HEK293 (cell line): ENCODE measurements around the gene RIN1.

Experiments
- CTCF ChIA-PET: fragments of 350-600 bp; formaldehyde crosslinking; extraction: SDS; loops from one replicate; lab custom pipeline; 2021; ENCODE audit warnings: antibody characterized with exemption; lab: Yijun Ruan, JAX
- POLR2A ChIA-PET: fragments of 300-600 bp; formaldehyde crosslinking; extraction: SDS; loops from one replicate; lab custom pipeline; 2020; ENCODE audit warnings: antibody characterized with exemption, inconsistent platforms; lab: Yijun Ruan, JAX
- H3K27ac ChIP-seq: fragments of 200-500 bp; sonication (Bioruptor generic); 2 replicates; pipeline ENCODE4 v1.5.1; 2014; ENCODE audit warnings: low read depth, low read length, control low read depth, inconsistent platforms; ENCODE audit errors: extremely low read depth
- H3K36me3 ChIP-seq, 2 experiments: fragments of 200-500 bp in 1 of 2; sonication (Bioruptor generic) in 1 of 2; 1 replicate in 1 of 2; 2 replicates in 1 of 2; pipeline ENCODE4 v1.5.1; 2014 to 2017; ENCODE audit warnings: inconsistent platforms in 2 of 2, low read length in 2 of 2; ENCODE audit not compliant: control insufficient read depth in 2 of 2, insufficient read depth in 1 of 2
- H3K4me1 ChIP-seq: fragments of 200-500 bp; sonication (Bioruptor generic); 2 replicates; pipeline ENCODE4 v1.5.1; 2014; ENCODE audit warnings: mild to moderate bottlenecking, low read length, inconsistent platforms; ENCODE audit not compliant: control insufficient read depth, insufficient read depth
- H3K4me3 ChIP-seq: 2 replicates; pipeline ENCODE4 v1.5.1; 2011; ENCODE audit warnings: low read depth, mild to moderate bottlenecking, control low read depth, low read length, moderate library complexity
- H3K9me3 ChIP-seq: fragments of 200-500 bp; sonication (Bioruptor generic); 2 replicates; pipeline ENCODE4 v1.5.1; 2014; ENCODE audit warnings: low read depth, low read length, inconsistent platforms; ENCODE audit not compliant: control insufficient read depth, insufficient read depth
- GLIS2 ChIP-seq: fragments of 450-650 bp; formaldehyde crosslinking; IDR thresholded peaks from 2 replicates; pipeline ENCODE4 v1.5.1; 2016; ENCODE audit warnings: missing biosample characterization, missing genetic modification characterization
- HIC1 ChIP-seq: fragments of 450-650 bp; formaldehyde crosslinking; IDR thresholded peaks from 2 replicates; pipeline ENCODE4 v1.5.1; 2016; ENCODE audit warnings: missing biosample characterization, missing genetic modification characterization
- KLF7 ChIP-seq: fragments of 450-650 bp; formaldehyde crosslinking; IDR thresholded peaks from 2 replicates; pipeline ENCODE4 v1.5.1; 2016; ENCODE audit warnings: missing biosample characterization, missing genetic modification characterization, borderline replicate concordance
- KLF8 ChIP-seq: fragments of 450-650 bp; formaldehyde crosslinking; IDR thresholded peaks from 2 replicates; pipeline ENCODE4 v1.5.1; 2016; ENCODE audit warnings: missing biosample characterization, missing genetic modification characterization
- RBAK ChIP-seq: fragments of 450-650 bp; formaldehyde crosslinking; IDR thresholded peaks from 2 replicates; pipeline ENCODE4 v1.5.1; 2016; ENCODE audit warnings: missing biosample characterization, missing genetic modification characterization
- SP7 ChIP-seq: fragments of 450-650 bp; formaldehyde crosslinking; IDR thresholded peaks from 2 replicates; pipeline ENCODE4 v1.5.1; 2016; ENCODE audit warnings: missing biosample characterization, missing genetic modification characterization
- WT1 ChIP-seq: fragments of 450-650 bp; formaldehyde crosslinking; IDR thresholded peaks from 2 replicates; pipeline ENCODE4 v1.5.1; 2016; ENCODE audit warnings: missing biosample characterization, missing genetic modification characterization
- ZBTB20 ChIP-seq: fragments of 450-650 bp; formaldehyde crosslinking; IDR thresholded peaks from 2 replicates; pipeline ENCODE4 v1.5.1; 2016; ENCODE audit warnings: missing biosample characterization, missing genetic modification characterization
- ZBTB48 ChIP-seq: fragments of 450-650 bp; formaldehyde crosslinking; IDR thresholded peaks from 2 replicates; pipeline ENCODE4 v1.5.1; 2016; ENCODE audit warnings: missing biosample characterization, missing genetic modification characterization
- ZBTB7A ChIP-seq: fragments of 450-650 bp; formaldehyde crosslinking; IDR thresholded peaks from 2 replicates; pipeline ENCODE4 v1.5.1; 2016; ENCODE audit warnings: low read depth, missing biosample characterization, missing genetic modification characterization
- ZFHX2 ChIP-seq: fragments of 450-650 bp; formaldehyde crosslinking; conservative IDR thresholded peaks from 2 replicates; pipeline ENCODE4 v1.5.1; 2016; ENCODE audit warnings: missing biosample characterization, missing genetic modification characterization
- ZNF18 ChIP-seq: fragments of 450-650 bp; formaldehyde crosslinking; IDR thresholded peaks from 2 replicates; pipeline ENCODE4 v1.5.1; 2016; ENCODE audit warnings: missing biosample characterization, missing genetic modification characterization
- ZNF335 ChIP-seq: fragments of 450-650 bp; formaldehyde crosslinking; conservative IDR thresholded peaks from 2 replicates; pipeline ENCODE4 v1.5.1; 2016; ENCODE audit warnings: missing biosample characterization, missing genetic modification characterization
- ZNF354C ChIP-seq: fragments of 450-650 bp; formaldehyde crosslinking; IDR thresholded peaks from 2 replicates; pipeline ENCODE4 v1.5.1; 2016; ENCODE audit warnings: missing biosample characterization, missing genetic modification characterization, low read depth, borderline replicate concordance
- ZNF530 ChIP-seq: fragments of 450-650 bp; formaldehyde crosslinking; IDR thresholded peaks from 2 replicates; pipeline ENCODE4 v1.5.1; 2016; ENCODE audit warnings: low read depth, missing biosample characterization, missing genetic modification characterization
- ZNF549 ChIP-seq: fragments of 450-650 bp; IDR thresholded peaks from 2 replicates; pipeline ENCODE4 v1.5.1; 2018; ENCODE audit warnings: missing biosample characterization, missing genetic modification characterization, mild to moderate bottlenecking, inconsistent platforms, moderate library complexity
- ZSCAN16 ChIP-seq: fragments of 450-650 bp; formaldehyde crosslinking; IDR thresholded peaks from 2 replicates; pipeline ENCODE4 v1.5.1; 2016; ENCODE audit warnings: missing biosample characterization, missing genetic modification characterization
- TF ChIP-seq, protein P1 (sequence below): fragments of 450-650 bp; formaldehyde crosslinking; conservative IDR thresholded peaks from 2 replicates; pipeline ENCODE4 v1.5.1; 2016; ENCODE audit warnings: low read depth, missing biosample characterization, missing genetic modification characterization
- TF ChIP-seq, protein P2 (sequence below): fragments of 450-650 bp; formaldehyde crosslinking; IDR thresholded peaks from 2 replicates; pipeline ENCODE4 v1.5.1; 2016; ENCODE audit warnings: missing biosample characterization, missing genetic modification characterization, borderline replicate concordance

Gene RIN1

DNA sequence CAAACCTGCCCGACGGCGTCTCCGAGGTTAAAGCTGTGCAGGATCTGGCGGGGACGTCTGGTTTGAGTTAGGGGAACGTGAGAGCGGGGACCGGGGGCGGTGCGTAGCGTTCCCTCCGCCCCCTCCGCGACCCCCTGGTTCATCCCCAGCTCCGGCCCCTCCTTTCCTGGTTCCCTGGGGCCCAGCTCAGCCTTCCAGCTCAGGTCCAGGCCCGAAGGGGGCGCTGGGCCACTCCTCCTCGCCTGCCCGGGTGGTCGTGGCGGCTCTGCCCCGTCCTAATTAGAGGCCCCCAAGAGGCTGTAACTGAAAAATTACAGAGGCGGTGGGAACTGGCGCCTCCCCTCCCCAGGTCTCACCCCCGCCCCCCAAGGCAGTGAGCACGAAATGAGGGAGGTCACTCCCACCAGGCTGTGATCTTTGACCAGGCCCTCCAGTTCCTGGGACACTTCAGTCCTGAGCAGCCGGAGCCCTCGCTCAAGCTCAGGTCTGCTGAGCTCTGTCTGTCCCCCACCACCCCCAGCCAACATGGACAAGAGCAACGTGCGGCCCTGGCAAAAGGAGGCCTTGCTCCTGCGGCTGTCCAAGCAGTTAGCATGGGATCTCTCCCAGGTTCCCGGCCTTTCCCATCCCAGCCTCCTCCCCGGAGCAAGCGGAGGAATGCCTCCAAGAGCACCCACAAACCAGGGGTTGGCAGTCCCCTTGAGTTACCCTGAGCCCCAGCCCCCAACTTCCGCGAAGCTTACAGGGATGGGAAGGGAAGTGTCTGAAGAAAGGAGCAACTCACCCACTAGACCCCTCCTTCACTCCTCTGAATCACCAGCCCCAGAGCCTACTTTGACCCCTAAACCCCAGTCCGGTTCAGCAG is 22.7 kb downstream of the RIN1 start:
- Histone ChIP-seq H3K9me3 (no peaks in the 10 kb centered on the region), H3K4me3 (peak overlapping the region; percentile 9; the same call in 1 of the 2 replicates), H3K36me3 (no peaks in the 10 kb centered on the region), H3K4me1 (no peaks in the 10 kb centered on the region)
- TF ChIP-seq GLIS2 (tag by site-specific recombination): peak; percentile 49; the same call in 1 of the 2 replicates
- TF ChIP-seq SP7 (tag by site-specific recombination): 0 out of 2 replicates have a peak, but pooled peaks have one; percentile 28
- TF ChIP-seq, protein P1, sequence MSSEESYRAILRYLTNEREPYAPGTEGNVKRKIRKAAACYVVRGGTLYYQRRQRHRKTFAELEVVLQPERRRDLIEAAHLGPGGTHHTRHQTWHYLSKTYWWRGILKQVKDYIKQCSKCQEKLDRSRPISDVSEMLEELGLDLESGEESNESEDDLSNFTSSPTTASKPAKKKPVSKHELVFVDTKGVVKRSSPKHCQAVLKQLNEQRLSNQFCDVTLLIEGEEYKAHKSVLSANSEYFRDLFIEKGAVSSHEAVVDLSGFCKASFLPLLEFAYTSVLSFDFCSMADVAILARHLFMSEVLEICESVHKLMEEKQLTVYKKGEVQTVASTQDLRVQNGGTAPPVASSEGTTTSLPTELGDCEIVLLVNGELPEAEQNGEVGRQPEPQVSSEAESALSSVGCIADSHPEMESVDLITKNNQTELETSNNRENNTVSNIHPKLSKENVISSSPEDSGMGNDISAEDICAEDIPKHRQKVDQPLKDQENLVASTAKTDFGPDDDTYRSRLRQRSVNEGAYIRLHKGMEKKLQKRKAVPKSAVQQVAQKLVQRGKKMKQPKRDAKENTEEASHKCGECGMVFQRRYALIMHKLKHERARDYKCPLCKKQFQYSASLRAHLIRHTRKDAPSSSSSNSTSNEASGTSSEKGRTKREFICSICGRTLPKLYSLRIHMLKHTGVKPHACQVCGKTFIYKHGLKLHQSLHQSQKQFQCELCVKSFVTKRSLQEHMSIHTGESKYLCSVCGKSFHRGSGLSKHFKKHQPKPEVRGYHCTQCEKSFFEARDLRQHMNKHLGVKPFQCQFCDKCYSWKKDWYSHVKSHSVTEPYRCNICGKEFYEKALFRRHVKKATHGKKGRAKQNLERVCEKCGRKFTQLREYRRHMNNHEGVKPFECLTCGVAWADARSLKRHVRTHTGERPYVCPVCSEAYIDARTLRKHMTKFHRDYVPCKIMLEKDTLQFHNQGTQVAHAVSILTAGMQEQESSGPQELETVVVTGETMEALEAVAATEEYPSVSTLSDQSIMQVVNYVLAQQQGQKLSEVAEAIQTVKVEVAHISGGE (tag by site-specific recombination): no peak
- no peak for TF ChIP-seq ZNF549 (tag by site-specific recombination)
- TF ChIP-seq ZBTB7A: no peak
- TF ChIP-seq ZSCAN16 (tag by site-specific recombination): no peak
- TF ChIP-seq ZNF335: peak; percentile 8; the same call in 1 of the 2 replicates
- no peak for TF ChIP-seq ZNF530 (tag by site-specific recombination)
- no peak for TF ChIP-seq ZNF354C
- TF ChIP-seq RBAK: no peak
- TF ChIP-seq WT1 (tag by site-specific recombination): no peak
- no peak for TF ChIP-seq ZNF18 (tag by site-specific recombination)
- TF ChIP-seq ZBTB20 (tag by site-specific recombination): no peak
- no peak for TF ChIP-seq KLF8
- no peak for TF ChIP-seq KLF7 (tag by site-specific recombination)
- TF ChIP-seq, protein P2, sequence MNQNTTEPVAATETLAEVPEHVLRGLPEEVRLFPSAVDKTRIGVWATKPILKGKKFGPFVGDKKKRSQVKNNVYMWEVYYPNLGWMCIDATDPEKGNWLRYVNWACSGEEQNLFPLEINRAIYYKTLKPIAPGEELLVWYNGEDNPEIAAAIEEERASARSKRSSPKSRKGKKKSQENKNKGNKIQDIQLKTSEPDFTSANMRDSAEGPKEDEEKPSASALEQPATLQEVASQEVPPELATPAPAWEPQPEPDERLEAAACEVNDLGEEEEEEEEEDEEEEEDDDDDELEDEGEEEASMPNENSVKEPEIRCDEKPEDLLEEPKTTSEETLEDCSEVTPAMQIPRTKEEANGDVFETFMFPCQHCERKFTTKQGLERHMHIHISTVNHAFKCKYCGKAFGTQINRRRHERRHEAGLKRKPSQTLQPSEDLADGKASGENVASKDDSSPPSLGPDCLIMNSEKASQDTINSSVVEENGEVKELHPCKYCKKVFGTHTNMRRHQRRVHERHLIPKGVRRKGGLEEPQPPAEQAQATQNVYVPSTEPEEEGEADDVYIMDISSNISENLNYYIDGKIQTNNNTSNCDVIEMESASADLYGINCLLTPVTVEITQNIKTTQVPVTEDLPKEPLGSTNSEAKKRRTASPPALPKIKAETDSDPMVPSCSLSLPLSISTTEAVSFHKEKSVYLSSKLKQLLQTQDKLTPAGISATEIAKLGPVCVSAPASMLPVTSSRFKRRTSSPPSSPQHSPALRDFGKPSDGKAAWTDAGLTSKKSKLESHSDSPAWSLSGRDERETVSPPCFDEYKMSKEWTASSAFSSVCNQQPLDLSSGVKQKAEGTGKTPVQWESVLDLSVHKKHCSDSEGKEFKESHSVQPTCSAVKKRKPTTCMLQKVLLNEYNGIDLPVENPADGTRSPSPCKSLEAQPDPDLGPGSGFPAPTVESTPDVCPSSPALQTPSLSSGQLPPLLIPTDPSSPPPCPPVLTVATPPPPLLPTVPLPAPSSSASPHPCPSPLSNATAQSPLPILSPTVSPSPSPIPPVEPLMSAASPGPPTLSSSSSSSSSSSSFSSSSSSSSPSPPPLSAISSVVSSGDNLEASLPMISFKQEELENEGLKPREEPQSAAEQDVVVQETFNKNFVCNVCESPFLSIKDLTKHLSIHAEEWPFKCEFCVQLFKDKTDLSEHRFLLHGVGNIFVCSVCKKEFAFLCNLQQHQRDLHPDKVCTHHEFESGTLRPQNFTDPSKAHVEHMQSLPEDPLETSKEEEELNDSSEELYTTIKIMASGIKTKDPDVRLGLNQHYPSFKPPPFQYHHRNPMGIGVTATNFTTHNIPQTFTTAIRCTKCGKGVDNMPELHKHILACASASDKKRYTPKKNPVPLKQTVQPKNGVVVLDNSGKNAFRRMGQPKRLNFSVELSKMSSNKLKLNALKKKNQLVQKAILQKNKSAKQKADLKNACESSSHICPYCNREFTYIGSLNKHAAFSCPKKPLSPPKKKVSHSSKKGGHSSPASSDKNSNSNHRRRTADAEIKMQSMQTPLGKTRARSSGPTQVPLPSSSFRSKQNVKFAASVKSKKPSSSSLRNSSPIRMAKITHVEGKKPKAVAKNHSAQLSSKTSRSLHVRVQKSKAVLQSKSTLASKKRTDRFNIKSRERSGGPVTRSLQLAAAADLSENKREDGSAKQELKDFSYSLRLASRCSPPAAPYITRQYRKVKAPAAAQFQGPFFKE (tag by site-specific recombination): no peak
- 0 out of 2 replicates have a peak, but pooled peaks have one; percentile 18 for TF ChIP-seq ZFHX2 (tag by site-specific recombination)
- 0 out of 2 replicates have a peak, but pooled peaks have one; percentile 21 for TF ChIP-seq ZBTB48 (tag by site-specific recombination)
- TF ChIP-seq HIC1: no peak
- TF ChIP-seq, all 188 proteins: peak for 5
- POLR2A ChIA-PET: interaction anchor here (1.0 to 2.2 kb wide), 13 partner anchors 11 to 303 kb away, joined by 3 to 32 read pairs (median 6); partner anchors contain the start of genes BRMS1, RAB1B, RBM14 and RIN1
- CTCF ChIA-PET: interaction anchor here (0.5 to 3.4 kb wide), 16 partner anchors 9 to 424 kb away, joined by 3 to 29 read pairs (median 12); partner anchors contain the start of genes B4GAT1 and BRMS1
- peak overlapping the region; percentile 41; the same call in 1 of the 2 replicates for H3K27ac ChIP-seq
